Gastrocnemius medialis (tissue), 4 donors: ENCODE data around the gene AKIRIN2. TPM values are rescaled to one million over a fixed set of nuclear protein-coding genes. Genes with fewer than 3 reads are reported as not detected.
A peak's percentile ranks its signal among the peaks of the same experiment; 100 is the strongest.

Source experiments
- ATAC-seq, 2 donors: fragments of 150-250 bp; one replicate each; pipeline ENCODE4 v1.9.1; 2016
- DNase-seq, 2 donors: peaks; one replicate each; pipeline ENCODE4 v3.0.0-alpha.2; 2019
- H3K27ac ChIP-seq, 4 donors: fragments of 200-600 bp; sonication (generic); 1 replicate in 1 of 4; 2 replicates in 3 of 4; pipeline ENCODE4 v1.5.1; 2016 to 2018; ENCODE audit warnings: mild to moderate bottlenecking in 2 of 4, moderate library complexity in 1 of 4
- H3K27me3 ChIP-seq, 3 donors: fragments of 200-600 bp; sonication (generic) in 2 of 3; 1 replicate in 1 of 3; 2 replicates in 2 of 3; pipeline versions ENCODE4 v1.5.1 to v1.6.0; 2016 to 2019; ENCODE audit warnings: mild to moderate bottlenecking in 1 of 3, moderate library complexity in 1 of 3
- H3K36me3 ChIP-seq, 2 donors: fragments of 200-600 bp; sonication (generic) in 1 of 2; one replicate each; pipeline ENCODE4 v1.5.1; 2017 to 2018
- H3K4me1 ChIP-seq, 2 donors: fragments of 200-600 bp; sonication (generic) in 1 of 2; one replicate each; pipeline ENCODE4 v1.5.1; 2016 to 2017; ENCODE audit warnings: mild to moderate bottlenecking in 2 of 2
- H3K4me3 ChIP-seq, 4 donors: fragments of 200-600 bp; sonication (generic) in 3 of 4; 1 replicate in 1 of 4; 2 replicates in 3 of 4; pipeline ENCODE4 v1.5.1; 2016 to 2019; ENCODE audit warnings: mild to moderate bottlenecking in 2 of 4
- H3K9me3 ChIP-seq, 3 donors: fragments of 200-600 bp; sonication (generic) in 2 of 3; 1 replicate in 1 of 3; 2 replicates in 2 of 3; pipeline ENCODE4 v1.5.1; 2016 to 2019
- CTCF ChIP-seq, 5 experiments: fragments of 450-650 bp in 3 of 5; fragments of 200-600 bp in 2 of 5; sonication (generic) in 2 of 5; IDR thresholded peaks in 4 of 5; conservative IDR thresholded peaks in 1 of 5; 1 replicate in 4 of 5; 2 replicates in 1 of 5; pipeline ENCODE4 v1.5.1; 2016 to 2019; ENCODE audit warnings: antibody characterized with exemption in 5 of 5, mild to moderate bottlenecking in 3 of 5, moderate library complexity in 3 of 5
- POLR2A ChIP-seq, 2 donors: fragments of 450-650 bp; IDR thresholded peaks; one replicate each; pipeline ENCODE4 v1.6.1; 2017; ENCODE audit warnings: antibody characterized with exemption in 2 of 2, mild to moderate bottlenecking in 2 of 2, moderate library complexity in 2 of 2
- in situ Hi-C, 4 donors: fragments of 200-750 bp; cut with MboI; loops; one replicate each; pipeline versions ENCODE4 v1.15.0 to v1.8.0; 2017; ENCODE audit warnings: low sequenced_read_pairs in 4 of 4
- intact Hi-C: fragments of 100-400 bp; cut with DNase I; formaldehyde crosslinking; loops from one replicate; pipeline ENCODE4 v1.15.1; 2023; ENCODE audit warnings: low total_unique reads
- total RNA-seq, 4 donors: library from RNA; depleted of rRNA; stranded (reverse); fragments of >200 nt; gene quantifications; one replicate each; pipeline versions ENCODE4 v1.1.0 to v1.2.3, GENCODE V29; 2016

The AKIRIN2 gene
- total RNA-seq, 4 donors from 2014 or later: 25.6 to 44.5 (median 33.1) TPM

DNA sequence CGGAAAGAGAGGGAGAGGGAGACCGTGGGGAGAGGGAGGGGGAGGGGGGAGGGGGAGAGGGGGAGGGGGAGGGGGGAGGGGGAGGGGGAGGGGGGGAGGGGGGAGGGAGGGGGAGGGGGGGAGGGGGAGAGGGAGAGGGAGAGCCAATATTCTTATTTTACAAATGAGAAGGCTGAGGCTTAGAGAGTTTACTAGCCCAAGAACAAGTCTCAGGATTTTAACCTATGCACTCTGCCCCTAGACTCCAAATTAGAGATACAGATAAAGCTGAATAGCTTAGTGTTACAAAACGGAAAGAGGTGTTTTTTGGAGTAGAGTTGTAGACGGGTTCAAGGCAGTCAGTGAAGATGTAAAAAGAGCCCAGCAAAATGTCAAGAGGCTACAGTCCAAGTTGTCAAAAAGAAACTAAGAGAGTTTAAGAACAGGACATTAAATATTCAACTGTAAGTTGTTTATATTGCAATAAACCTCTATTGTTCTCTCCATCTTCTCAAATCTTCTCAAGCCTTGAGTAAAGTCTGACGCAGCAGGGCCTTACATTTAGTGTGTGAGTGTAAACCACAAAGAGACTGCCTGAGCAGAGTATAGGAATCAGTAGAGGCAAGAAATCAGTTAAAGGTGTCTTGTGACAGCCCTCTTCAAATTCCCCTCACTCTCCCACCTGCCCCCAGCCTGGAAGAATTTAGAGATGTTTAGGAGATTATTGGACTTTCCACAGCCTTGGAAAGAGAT lies 34.9 kb upstream of the AKIRIN2 start:
- Histone ChIP-seq H3K4me3 (no peak overlapping the region), H3K9me3 (no peaks in the 10 kb centered on the region), H3K27me3 (no peaks in the 10 kb centered on the region), H3K27ac (no peak overlapping the region), H3K4me1 (peaks cover 8 to 11% of the 10 kb centered on the region in 2 donors), H3K36me3 (no peaks in the 10 kb centered on the region)
- TF ChIP-seq CTCF (IDR thresholded peaks at IDR 0.05 in 4 of 5, conservative IDR thresholded peaks at IDR 0.05 in 1 of 5): no peak
- no peak for TF ChIP-seq POLR2A (IDR thresholded peaks at IDR 0.05)
- intact Hi-C loops: no loop called here
- ATAC-seq: no peak
- no peak for DNase-seq
- in situ Hi-C loops: no loop called here

- peak overlapping the region; percentile 88 to 97 (median 90) for H3K27ac ChIP-seq
- H3K4me1 ChIP-seq: peaks cover 41 to 42% of the 10 kb centered on the region in 2 donors
- peak overlapping the region in 1 of 4 donors; percentile 41 for H3K4me3 ChIP-seq
- in situ Hi-C loops: no loop called here
- H3K9me3 ChIP-seq: no peaks in the 10 kb centered on the region
- no peaks in the 10 kb centered on the region for H3K27me3 ChIP-seq
- peak; percentile 88 to 90 for ATAC-seq
- intact Hi-C loops: loop anchor here (1.0 to 5.0 kb wide), 3 partner anchors 32 to 140 kb away; partner anchors contain the start of gene ORC3
- DNase-seq: peak; percentile 91 to 97
- H3K36me3 ChIP-seq: no peaks in the 10 kb centered on the region
- TF ChIP-seq POLR2A (IDR thresholded peaks at IDR 0.05): no peak
- TF ChIP-seq CTCF (IDR thresholded peaks at IDR 0.05 in 4 of 5, conservative IDR thresholded peaks at IDR 0.05 in 1 of 5): no peak
Observed at GRCh38 chr6:87731818-87732661, 30.0 kb upstream of the AKIRIN2 start.

DNA sequence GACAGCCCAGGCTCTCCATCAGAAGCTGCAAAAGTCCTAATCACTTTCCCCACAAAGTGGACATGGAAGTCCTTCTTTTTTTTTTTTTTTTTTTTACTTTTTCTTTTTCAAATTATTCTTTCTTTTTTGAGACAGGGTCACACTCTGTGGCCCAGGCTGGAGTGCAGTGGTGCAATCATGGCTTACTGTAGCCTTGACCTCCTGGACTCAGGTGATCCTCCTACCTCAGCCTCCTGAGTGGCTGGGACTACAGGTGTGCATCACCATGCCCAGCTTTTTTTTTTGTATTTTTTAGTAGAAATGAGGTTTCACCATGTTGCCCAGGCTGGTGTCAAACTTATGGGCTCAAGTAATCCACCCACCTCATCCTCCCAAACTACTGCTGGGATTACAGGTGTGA lies 29.0 kb upstream of the AKIRIN2 start:
- Histone ChIP-seq H3K9me3 (no peaks in the 10 kb centered on the region), H3K4me1 (peaks cover 41 to 42% of the 10 kb centered on the region in 2 donors), H3K4me3 (peak overlapping the region in 1 of 4 donors; percentile 41), H3K36me3 (no peaks in the 10 kb centered on the region), H3K27me3 (no peaks in the 10 kb centered on the region), H3K27ac (peak overlapping the region; percentile 88 to 97 (median 90))
- intact Hi-C loops (loop anchor here (2.0 to 5.0 kb wide), 2 partner anchors 60 to 139 kb away; partner anchors contain the start of gene ORC3), in situ Hi-C loops (no loop called here)
- no peak for ATAC-seq
- TF ChIP-seq POLR2A (IDR thresholded peaks at IDR 0.05) (no peak), CTCF (IDR thresholded peaks at IDR 0.05 in 4 of 5, conservative IDR thresholded peaks at IDR 0.05 in 1 of 5) (no peak)
- DNase-seq: no peak

- H3K4me3 ChIP-seq: peak overlapping the region in 1 of 4 donors; percentile 6
- H3K27ac ChIP-seq: peak overlapping the region; percentile 88 to 97 (median 90)
- in situ Hi-C loops (no loop called here), intact Hi-C loops (loop anchor here (2.0 to 5.0 kb wide), 2 partner anchors 59 to 138 kb away; partner anchors contain the start of gene ORC3)
- no peaks in the 10 kb centered on the region for H3K9me3 ChIP-seq
- TF ChIP-seq CTCF (IDR thresholded peaks at IDR 0.05 in 4 of 5, conservative IDR thresholded peaks at IDR 0.05 in 1 of 5): no peak
- TF ChIP-seq POLR2A (IDR thresholded peaks at IDR 0.05): no peak
- ATAC-seq (peak; percentile 73 to 81), DNase-seq (peak; percentile 93 to 98)
- H3K36me3 ChIP-seq: no peaks in the 10 kb centered on the region
- peaks cover 46 to 51% of the 10 kb centered on the region in 2 donors for H3K4me1 ChIP-seq
- H3K27me3 ChIP-seq: no peaks in the 10 kb centered on the region
Observed at GRCh38 chr6:87729965-87730719, 28.1 kb upstream of the AKIRIN2 start.
